T-cell (primary cell): Measurements from ENCODE around the gene RNF113A. TPM values are rescaled to one million over a fixed set of nuclear protein-coding genes. Genes with fewer than 3 reads are reported as not detected.
"Not testable (repeated sequence)": the region's sequence is repeated elsewhere in the genome, so short reads cannot be mapped to it uniquely, and the experiment has no call there.

Experiments
- ATAC-seq, 4 experiments: fragments of 200-7000 bp in 3 of 4; fragments of 150-1000 bp in 1 of 4; cut with Tn5 transposase; replicated peaks in 1 of 4; 1 replicate in 3 of 4; 2 replicates in 1 of 4; pipeline ENCODE4 v1.10.0; 2021; ENCODE audit warnings: moderate library complexity in 3 of 4, mild to moderate bottlenecking in 2 of 4, moderate number of reproducible peaks in 1 of 4
- CTCF ChIA-PET, 2 donors: fragments of 300-600 bp; sonication (Branson Sonifier 250); formaldehyde crosslinking; loops; one replicate each; lab custom pipeline; 2022; ENCODE audit warnings: antibody characterized with exemption in 2 of 2; lab: Charles Lee
- POLR2A ChIA-PET, 2 donors: fragments of 300-600 bp; sonication (Branson Sonifier 250); formaldehyde crosslinking; loops; one replicate each; lab custom pipeline; 2022; ENCODE audit warnings: antibody characterized with exemption in 2 of 2; lab: Charles Lee
- DNase-seq, 35 experiments: peaks; one replicate each; pipeline versions ENCODE4 v3.0.0 to v3.0.0-alpha.2; 2013 to 2023
- H3K27ac ChIP-seq: one replicate; pipeline ENCODE4 v1.5.1; 2013; ENCODE audit warnings: low read length
- H3K27me3 ChIP-seq, 2 experiments: replicated peaks in 1 of 2; 1 replicate in 1 of 2; 2 replicates in 1 of 2; pipeline versions ENCODE4 v1.6.1 to v1.7.0; 2013; ENCODE audit warnings: low read length in 1 of 2, mixed read lengths in 1 of 2; ENCODE audit not compliant: control insufficient read depth in 2 of 2, insufficient read depth in 2 of 2; ENCODE audit errors: extremely low read depth in 1 of 2
- H3K36me3 ChIP-seq, 2 donors: 1 replicate in 1 of 2; 2 replicates in 1 of 2; pipeline versions ENCODE4 v1.6.1 to v1.7.0; 2013; ENCODE audit warnings: low read length in 1 of 2; ENCODE audit not compliant: control insufficient read depth in 2 of 2, insufficient read depth in 1 of 2; ENCODE audit errors: extremely low read depth in 1 of 2
- H3K4me1 ChIP-seq, 2 experiments: 1 replicate in 1 of 2; 2 replicates in 1 of 2; pipeline versions ENCODE4 v1.6.1 to v1.7.0; 2013; ENCODE audit warnings: low read length in 2 of 2, mixed read lengths in 1 of 2; ENCODE audit not compliant: insufficient read depth in 2 of 2, control insufficient read depth in 1 of 2; ENCODE audit errors: extremely low read depth in 1 of 2
- H3K4me3 ChIP-seq, 2 donors: 1 replicate in 1 of 2; 2 replicates in 1 of 2; pipeline versions ENCODE4 v1.5.1 to v1.7.0; 2013; ENCODE audit warnings: mild to moderate bottlenecking in 2 of 2, low read length in 1 of 2, moderate library complexity in 1 of 2; ENCODE audit not compliant: control insufficient read depth in 1 of 2; ENCODE audit errors: extremely low read depth in 1 of 2
- H3K9me3 ChIP-seq: 2 replicates; pipeline ENCODE4 v1.7.0; 2013
- H3K27ac Mint-ChIP-seq, 2 donors: one replicate each; pipeline ENCODE4 v1.8.0; 2020 to 2021; ENCODE audit warnings: mild to moderate bottlenecking in 2 of 2, mixed read lengths in 2 of 2
- H3K27me3 Mint-ChIP-seq, 2 donors: one replicate each; pipeline ENCODE4 v1.8.0; 2021 to 2022; ENCODE audit warnings: mixed read lengths in 2 of 2
- H3K36me3 Mint-ChIP-seq: one replicate; pipeline ENCODE4 v1.8.0; 2021; ENCODE audit warnings: mixed read lengths
- H3K4me1 Mint-ChIP-seq, 3 donors: one replicate each; pipeline ENCODE4 v1.8.0; 2020 to 2022; ENCODE audit warnings: mixed read lengths in 3 of 3, mild to moderate bottlenecking in 1 of 3
- H3K4me3 Mint-ChIP-seq, 3 donors: one replicate each; pipeline ENCODE4 v1.8.0; 2020 to 2022; ENCODE audit warnings: mild to moderate bottlenecking in 3 of 3, mixed read lengths in 3 of 3, moderate library complexity in 3 of 3
- H3K9me3 Mint-ChIP-seq, 3 donors: one replicate each; pipeline ENCODE4 v1.8.0; 2020 to 2022; ENCODE audit warnings: mixed read lengths in 3 of 3
- WGBS: methylation state at CpG from one replicate; pipeline ENCODE4 v1.1.5; 2013; ENCODE audit warnings: missing lambda C conversion rate; ENCODE audit not compliant: insufficient coverage; 5-methylcytosine and 5-hydroxymethylcytosine counted together
- total RNA-seq, 35 experiments: library from RNA in 6 of 35; stranded (reverse) in 6 of 35; fragments of 120-200 nt in 1 of 35; gene quantifications; one replicate each; pipeline versions ENCODE4 v1.2.1 to v1.2.4 and lab custom pipeline; 2013 to 2026

The RNF113A gene
- total RNA-seq, 5 donors from 2014 or later (not counting 1 experiment from before 2014, with no cell fraction given): 23.4 to 40.5 (median 36.5) TPM

- Histone ChIP-seq H3K4me1 (no peaks in the 10 kb centered on the region), H3K36me3 (no peaks in the 10 kb centered on the region), H3K4me3 (no peak within 1 kb of the TSS), H3K27me3 (no peaks in the 10 kb centered on the region), H3K9me3 (no peaks in the 10 kb centered on the region), H3K27ac (no peak within 1 kb of the TSS)
- H3K9me3 Mint-ChIP-seq: no peaks in the 10 kb centered on the region
- no peak within 1 kb of the TSS for H3K27ac Mint-ChIP-seq
- no peak for ATAC-seq
- ChIA-PET POLR2A (interaction anchor here (0.5 to 0.8 kb wide), 2 partner anchors 36 to 54 kb away, joined by 3 read pairs; no protein-coding TSS in a partner anchor), CTCF (interaction anchor here (0.5 kb wide), 2 partner anchors 8 to 283 kb away, joined by 3 to 4 read pairs; no protein-coding TSS in a partner anchor)
- DNase-seq: no peak
- H3K36me3 Mint-ChIP-seq: no peaks in the 10 kb centered on the region
- H3K4me3 Mint-ChIP-seq: no peak within 1 kb of the TSS
- H3K27me3 Mint-ChIP-seq: no peaks in the 10 kb centered on the region
- no CpG with 5 or more reads among the region's 4 CpGs for WGBS
- H3K4me1 Mint-ChIP-seq: peaks cover 0 to 3% (median 0%) of the 10 kb centered on the region in 3 donors
Measured at GRCh38 chrX:119895843-119896326, 24.4 kb upstream of the RNF113A start, which contains the start of gene AKAP14. Gene AKAP14, plus strand, starts transcription at chrX:119895893. Its CDS starts 7,331 bp downstream, at chrX:119903224.

- CTCF ChIA-PET, H3K36me3 ChIP-seq, H3K4me1 ChIP-seq, H3K36me3 Mint-ChIP-seq, POLR2A ChIA-PET, H3K4me1 Mint-ChIP-seq, DNase-seq, H3K27me3 Mint-ChIP-seq, H3K9me3 Mint-ChIP-seq, ATAC-seq, H3K27ac ChIP-seq, H3K9me3 ChIP-seq, H3K4me3 ChIP-seq, H3K27ac Mint-ChIP-seq, H3K4me3 Mint-ChIP-seq: not testable (repeated sequence)
- WGBS: no CpG with 5 or more reads among the region's 16 CpGs
- H3K27me3 ChIP-seq: peaks cover 0 to 11% of the 10 kb centered on the region in 2 experiments
Measured at GRCh38 chrX:119891961-119892692, 20.6 kb upstream of the RNF113A start.

- H3K36me3 ChIP-seq, H3K9me3 Mint-ChIP-seq, DNase-seq, H3K4me3 Mint-ChIP-seq, H3K9me3 ChIP-seq, H3K27ac ChIP-seq, H3K36me3 Mint-ChIP-seq, H3K27ac Mint-ChIP-seq, POLR2A ChIA-PET, H3K4me3 ChIP-seq, H3K27me3 Mint-ChIP-seq, ATAC-seq: not testable (repeated sequence)
- CTCF ChIA-PET: interaction anchor here in 1 of 2 donors (0.5 kb wide), 1 partner anchor 110 kb away, joined by 3 read pairs; no protein-coding TSS in a partner anchor
- WGBS: 62% methylated on average over 9 of the region's 36 CpGs
- Histone ChIP-seq H3K27me3 (peaks cover 0 to 11% of the 10 kb centered on the region in 2 experiments), H3K4me1 (peaks cover 0 to 18% of the 10 kb centered on the region in 2 experiments)
- peaks cover 9 to 12% (median 10%) of the 10 kb centered on the region in 3 donors for H3K4me1 Mint-ChIP-seq
Measured at GRCh38 chrX:119890626-119891025, 19.1 kb upstream of the RNF113A start.

GRCh38 chrX:119887721-119888425 is 16.3 kb upstream of the RNF113A start:
- Histone ChIP-seq H3K9me3 (no peaks in the 10 kb centered on the region), H3K27me3 (peaks cover 0 to 11% of the 10 kb centered on the region in 2 experiments), H3K4me3 (peak overlapping the region in 1 of 2 donors; percentile 30), H3K36me3 (no peaks in the 10 kb centered on the region), H3K27ac (no peak overlapping the region), H3K4me1 (peaks cover 0 to 18% of the 10 kb centered on the region in 2 experiments)
- Mint-ChIP-seq H3K4me3 (peak overlapping the region; percentile 13 to 54 (median 28)), H3K36me3 (no peaks in the 10 kb centered on the region), H3K27me3 (peaks cover 0 to 4% of the 10 kb centered on the region in 2 donors), H3K9me3 (no peaks in the 10 kb centered on the region), H3K27ac (no peak overlapping the region), H3K4me1 (peaks cover 9 to 12% (median 10%) of the 10 kb centered on the region in 3 donors)
- ATAC-seq (peak; percentile 68 to 82 (median 77)), DNase-seq (peak in 33 of 35 experiments; percentile 5 to 67 (median 38))
- ChIA-PET POLR2A (no interaction called here), CTCF (interaction anchor here (0.6 to 1.2 kb wide), 7 partner anchors 8 to 490 kb away, joined by 3 to 4 read pairs (median 3); partner anchors contain the start of genes NDUFA1 (in 1 of the 2), RNF113A (in 1 of the 2) and UPF3B (in 1 of the 2))
- WGBS: 14% methylated on average over 7 of the region's 40 CpGs

GRCh38 chrX:119885554-119886428 is 14.3 kb upstream of the RNF113A start:
- 0% methylated on average over 1 of the region's 11 CpGs for WGBS
- peak overlapping the region; percentile 3 to 72 for H3K27ac Mint-ChIP-seq
- peak overlapping the region in 1 of 2 donors; percentile 31 for H3K4me3 ChIP-seq
- H3K4me1 ChIP-seq: peaks cover 0 to 19% of the 10 kb centered on the region in 2 experiments
- CTCF ChIA-PET: no interaction called here
- DNase-seq (peak in 5 of 35 experiments; percentile 1 to 43 (median 8)), ATAC-seq (peak; percentile 37 to 67 (median 47))
- H3K27me3 Mint-ChIP-seq: peaks cover 0 to 4% of the 10 kb centered on the region in 2 donors
- H3K27me3 ChIP-seq: peaks cover 0 to 11% of the 10 kb centered on the region in 2 experiments
- H3K27ac ChIP-seq: no peak overlapping the region
- peaks cover 10 to 16% (median 12%) of the 10 kb centered on the region in 3 donors for H3K4me1 Mint-ChIP-seq
- peak overlapping the region in 2 of 3 donors; percentile 33 to 55 for H3K4me3 Mint-ChIP-seq
- no peaks in the 10 kb centered on the region for H3K36me3 Mint-ChIP-seq
- no peaks in the 10 kb centered on the region for H3K9me3 Mint-ChIP-seq
- H3K36me3 ChIP-seq: no peaks in the 10 kb centered on the region
- POLR2A ChIA-PET: no interaction called here
- H3K9me3 ChIP-seq: no peaks in the 10 kb centered on the region
